ENCODE measurements around the gene PSMD5.

Gene PSMD5

GRCh38 chr9:120874226-120875194 lies 31.8 kb upstream of the PSMD5 start:
- DNase-seq, result no peak

GRCh38 chr9:120873512-120873911 lies 30.8 kb upstream of the PSMD5 start:
- DNase-seq, result no peak

GRCh38 chr9:120872791-120873502 lies 30.2 kb upstream of the PSMD5 start:
- DNase-seq, result no peak

- no peak for DNase-seq
These were observed 27.5 kb upstream of the PSMD5 start for GRCh38 chr9:120870206-120870605.

GRCh38 chr9:120869726-120870125 lies 27.0 kb upstream of the PSMD5 start:
- no peak for DNase-seq

GRCh38 chr9:120869360-120869687 lies 26.6 kb upstream of the PSMD5 start:
- DNase-seq, result no peak

- peak; percentile 98 for DNase-seq
These were observed 26.1 kb upstream of the PSMD5 start for GRCh38 chr9:120868676-120869359.

GRCh38 chr9:120868339-120868675 lies 25.6 kb upstream of the PSMD5 start:
- no peak for DNase-seq

- no peak for DNase-seq
These were observed 25.1 kb upstream of the PSMD5 start for GRCh38 chr9:120867676-120868338.

- DNase-seq, result no peak
These were observed 23.9 kb upstream of the PSMD5 start for GRCh38 chr9:120866651-120867050.

GRCh38 chr9:120865809-120866208 lies 23.1 kb upstream of the PSMD5 start:
- DNase-seq, result no peak

GRCh38 chr9:120865176-120865575 lies 22.5 kb upstream of the PSMD5 start:
- no peak for DNase-seq

- DNase-seq, result no peak
These were observed 22.0 kb upstream of the PSMD5 start for GRCh38 chr9:120864719-120865118.

- no peak for DNase-seq
These were observed 21.1 kb upstream of the PSMD5 start for GRCh38 chr9:120863833-120864232.

GRCh38 chr9:120862452-120862851 lies 19.7 kb upstream of the PSMD5 start:
- no peak for DNase-seq

GRCh38 chr9:120861935-120862334 lies 19.2 kb upstream of the PSMD5 start:
- DNase-seq, result no peak

GRCh38 chr9:120860083-120860482 lies 17.4 kb upstream of the PSMD5 start:
- no peak for DNase-seq

GRCh38 chr9:120859361-120859760 lies 16.6 kb upstream of the PSMD5 start:
- DNase-seq, result no peak

- DNase-seq, result no peak
These were observed 15.2 kb upstream of the PSMD5 start for GRCh38 chr9:120857902-120858301.

GRCh38 chr9:120857481-120857880 lies 14.8 kb upstream of the PSMD5 start:
- DNase-seq, result no peak

GRCh38 chr9:120856700-120857099 lies 14.0 kb upstream of the PSMD5 start:
- no peak for DNase-seq

- no peak for DNase-seq
These were observed 13.3 kb upstream of the PSMD5 start for GRCh38 chr9:120855827-120856670.

All from OCI-M1 (cell line).